ENCODE results near the gene ARF3. TPM values are rescaled to one million over a fixed set of nuclear protein-coding genes. Genes with fewer than 3 reads are reported as not detected.
A peak's percentile ranks its signal among the peaks of the same experiment; 100 is the strongest.

ARF3 gene
- total RNA-seq, 1 experiment from 2014 or later = 80.9 TPM

DNA sequence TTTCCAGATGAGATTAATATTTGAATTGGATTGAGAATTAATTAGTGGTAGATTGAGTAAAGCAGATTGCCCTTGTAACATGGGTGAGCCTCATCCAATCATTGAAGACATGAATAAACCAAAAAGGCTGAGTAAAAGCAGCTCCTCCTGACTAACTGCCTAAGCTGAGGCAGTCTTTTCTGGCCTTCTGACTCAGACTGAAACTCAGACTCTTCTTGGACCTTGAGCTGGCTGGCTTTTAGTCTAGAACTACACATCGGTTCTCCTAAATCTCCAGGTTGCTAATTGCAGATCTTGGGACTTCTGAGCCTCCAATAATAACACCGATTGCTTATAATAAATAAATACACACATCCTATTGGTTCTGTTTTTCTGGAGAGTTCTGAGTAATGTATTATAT is 56.0 kb downstream of the ARF3 start:
- Histone ChIP-seq H3K4me3 (no peak overlapping the region), H3K4me1 (peaks cover 5% of the 10 kb centered on the region; the same call in 1 of the 2 replicates), H3K9me3 (replicated peaks) (no peaks in the 10 kb centered on the region), H3K36me3 (no peaks in the 10 kb centered on the region), H3K27ac (no peak overlapping the region), H3K27me3 (peaks cover 9% of the 10 kb centered on the region)
- DNase-seq = no peak

DNA sequence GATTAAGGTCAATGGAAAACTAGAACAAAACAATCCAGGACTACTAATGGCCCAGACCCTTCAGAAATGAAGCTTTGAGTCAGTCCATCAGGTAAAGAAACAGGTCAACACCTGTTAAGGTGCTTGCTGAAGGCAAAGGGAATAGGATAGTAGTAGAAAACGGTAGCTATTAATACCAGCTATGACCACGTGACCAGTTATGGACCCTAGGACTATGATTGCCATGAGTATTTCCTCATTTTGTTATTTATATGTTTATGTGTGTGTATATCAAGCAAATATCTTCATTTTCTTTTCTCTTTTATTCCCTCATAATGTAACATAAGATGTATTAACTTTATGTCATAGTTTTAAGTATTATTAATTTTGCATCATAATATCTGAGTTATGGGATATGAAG is 57.6 kb downstream of the ARF3 start:
- Histone ChIP-seq H3K27me3 (peaks cover 5% of the 10 kb centered on the region), H3K4me3 (no peak overlapping the region), H3K27ac (no peak overlapping the region), H3K9me3 (replicated peaks) (no peaks in the 10 kb centered on the region), H3K36me3 (no peaks in the 10 kb centered on the region), H3K4me1 (peaks cover 3% of the 10 kb centered on the region; the same call in 1 of the 2 replicates)
- DNase-seq = no peak

DNA sequence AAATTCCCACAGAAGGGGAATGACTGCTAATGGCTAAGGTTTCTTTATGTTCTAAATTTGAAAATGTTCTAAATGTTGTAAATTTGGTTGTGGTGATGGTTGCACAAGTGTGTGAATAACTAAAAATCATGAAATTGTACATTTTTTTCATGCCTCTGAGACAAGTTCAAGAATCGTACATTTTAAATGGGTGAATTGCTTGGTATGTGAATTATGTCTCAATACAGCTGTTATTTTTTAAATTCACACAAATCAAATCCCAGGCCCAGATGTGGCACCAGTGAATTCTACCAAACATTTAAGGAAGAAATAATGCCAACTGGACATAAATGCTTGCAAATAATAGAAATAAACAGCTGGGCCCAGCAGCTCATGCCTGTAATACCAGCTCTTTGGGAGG is 63.0 kb downstream of the ARF3 start:
- Histone ChIP-seq H3K4me3 (no peak overlapping the region), H3K27ac (no peak overlapping the region), H3K9me3 (replicated peaks) (no peaks in the 10 kb centered on the region), H3K36me3 (no peaks in the 10 kb centered on the region), H3K27me3 (peaks cover 14% of the 10 kb centered on the region), H3K4me1 (no peaks in the 10 kb centered on the region)
- DNase-seq = no peak

DNA sequence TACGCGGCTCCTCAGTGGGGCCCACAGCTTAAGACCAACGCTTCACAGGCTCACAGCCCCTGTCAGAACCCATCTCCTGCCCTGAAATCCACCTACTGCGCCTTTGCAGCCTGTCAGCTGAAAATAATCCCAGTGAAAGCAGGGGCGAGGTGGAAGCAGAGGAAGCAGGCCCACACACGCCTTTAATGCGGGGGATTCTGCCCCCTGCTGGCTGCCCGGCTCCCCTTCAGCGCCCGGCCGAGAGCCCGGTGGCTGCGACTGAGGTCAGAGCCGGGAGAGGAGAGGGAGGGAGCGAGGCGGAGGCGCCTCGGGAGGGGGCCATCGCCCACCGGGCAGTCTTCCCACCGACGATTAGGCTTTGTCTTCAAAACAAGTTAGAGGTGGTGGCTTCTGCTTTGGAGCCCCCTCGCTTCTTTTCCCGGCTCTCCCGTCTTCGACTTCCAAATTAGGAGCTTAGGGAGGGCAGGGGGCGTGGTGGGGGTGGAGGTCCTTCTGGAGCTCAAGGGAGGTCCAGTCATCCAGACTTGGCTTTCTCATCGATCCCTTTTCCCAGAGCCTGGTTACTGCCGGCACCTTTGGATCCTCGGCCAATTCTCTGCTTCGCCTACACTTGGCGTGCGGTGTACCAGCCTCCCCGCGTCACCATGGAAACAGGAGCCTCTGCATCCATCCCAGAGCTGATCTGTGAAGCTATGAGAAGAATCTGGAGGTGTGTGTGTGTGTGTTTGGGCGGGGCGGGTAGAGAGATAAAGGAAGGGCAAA is 66.4 kb downstream of the ARF3 start:
- no peak overlapping the region for H3K27ac ChIP-seq
- no peaks in the 10 kb centered on the region for H3K9me3 ChIP-seq (replicated peaks)
- H3K4me3 ChIP-seq = no peak overlapping the region
- no peaks in the 10 kb centered on the region for H3K36me3 ChIP-seq
- H3K4me1 ChIP-seq = no peaks in the 10 kb centered on the region
- peak; percentile 78 to 88 for DNase-seq
- H3K27me3 ChIP-seq = peaks cover 12% of the 10 kb centered on the region

DNA sequence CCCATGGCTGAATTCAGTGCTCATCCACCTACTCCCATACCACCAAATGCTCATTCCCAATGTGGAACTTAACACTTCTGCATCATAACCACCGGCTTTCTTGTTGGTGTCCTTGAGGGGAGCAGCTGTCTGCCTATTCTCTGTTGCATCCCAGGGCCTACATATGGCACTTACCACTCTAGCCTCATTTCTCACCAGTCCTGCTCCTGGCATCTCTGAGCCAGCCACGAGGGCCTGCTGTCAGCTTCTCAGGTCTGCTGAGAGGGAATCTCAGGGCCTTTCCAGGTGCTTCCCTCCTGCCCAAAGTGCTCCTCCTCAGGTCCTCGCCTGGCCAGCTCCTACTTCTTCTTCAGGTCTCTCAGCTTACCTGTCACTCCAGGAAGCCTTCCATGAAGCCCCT is 67.6 kb downstream of the ARF3 start:
- Histone ChIP-seq H3K4me1 (no peaks in the 10 kb centered on the region), H3K4me3 (no peak overlapping the region), H3K27me3 (peaks cover 12% of the 10 kb centered on the region), H3K9me3 (replicated peaks) (no peaks in the 10 kb centered on the region), H3K36me3 (no peaks in the 10 kb centered on the region), H3K27ac (no peak overlapping the region)
- DNase-seq = no peak

Other genes with a start within 250 kb of the ARF3 start
- 63.6 and 70.1 TPM in 2 replicates for gene CCNT1, start 240.8 kb downstream of the ARF3 start, total RNA-seq (2014; rRNA removed; shearing (Covaris generic))
- gene ADCY6, start 168.4 kb downstream of the ARF3 start, total RNA-seq (2014; rRNA removed; shearing (Covaris generic)) = 16.1 and 18.7 TPM in 2 replicates
- gene CACNB3, start 139.0 kb downstream of the ARF3 start, total RNA-seq (2014; rRNA removed; shearing (Covaris generic)) = 9.7 and 11.9 TPM in 2 replicates
- gene DDX23, start 105.3 kb downstream of the ARF3 start, total RNA-seq (2014; rRNA removed; shearing (Covaris generic)) = 153 and 167 TPM in 2 replicates
- 0.10 and 0.43 TPM in 2 replicates for gene RND1, start 91.6 kb downstream of the ARF3 start, total RNA-seq (2014; rRNA removed; shearing (Covaris generic))
- 6.5 and 8.6 TPM in 2 replicates for gene FKBP11, start 32.0 kb downstream of the ARF3 start, total RNA-seq (2014; rRNA removed; shearing (Covaris generic))
- gene WNT10B, start 14.2 kb upstream of the ARF3 start, total RNA-seq (2014; rRNA removed; shearing (Covaris generic)) = 2.8 and 3.0 TPM in 2 replicates
- gene WNT1, start 20.8 kb upstream of the ARF3 start, total RNA-seq (2014; rRNA removed; shearing (Covaris generic)) = not detected in 2 replicates
- gene DDN, start 41.9 kb upstream of the ARF3 start, total RNA-seq (2014; rRNA removed; shearing (Covaris generic)) = 5.0 and 5.5 TPM in 2 replicates
- gene PRKAG1, start 61.3 kb upstream of the ARF3 start, total RNA-seq (2014; rRNA removed; shearing (Covaris generic)) = 37.1 and 43.0 TPM in 2 replicates
- 30.1 and 31.2 TPM in 2 replicates for gene KMT2D, start 103.3 kb upstream of the ARF3 start, total RNA-seq (2014; rRNA removed; shearing (Covaris generic))
- gene RHEBL1, start 112.5 kb upstream of the ARF3 start, total RNA-seq (2014; rRNA removed; shearing (Covaris generic)) = 8.8 and 9.0 TPM in 2 replicates
- gene DHH, start 137.3 kb upstream of the ARF3 start, total RNA-seq (2014; rRNA removed; shearing (Covaris generic)) = 0.04 and 0.13 TPM in 2 replicates
- 17.8 and 28.9 TPM in 2 replicates for gene LMBR1L, start 153.4 kb upstream of the ARF3 start, total RNA-seq (2014; rRNA removed; shearing (Covaris generic))
- 5,262 and 5,317 TPM in 2 replicates for gene TUBA1B, start 173.9 kb upstream of the ARF3 start, total RNA-seq (2014; rRNA removed; shearing (Covaris generic))
- gene TUBA1A, start 231.6 kb upstream of the ARF3 start, total RNA-seq (2014; rRNA removed; shearing (Covaris generic)) = 481 and 482 TPM in 2 replicates